Prostate gland (tissue), 2 donors: ENCODE data around the gene FRYL. TPM values are rescaled to one million over a fixed set of nuclear protein-coding genes. Genes with fewer than 3 reads are reported as not detected.

Experiments used
- DNase-seq: peaks from one replicate; pipeline ENCODE4 v3.0.0-alpha.2; 2019; ENCODE audit warnings: low spot score
- H3K27ac ChIP-seq, 2 donors: fragments of 200-600 bp; sonication (generic); 2 replicates each; pipeline ENCODE4 v1.5.1; 2017 to 2019
- H3K27me3 ChIP-seq: fragments of 200-600 bp; sonication (generic); replicated peaks from 2 replicates; pipeline ENCODE4 v1.5.1; 2019; ENCODE audit not compliant: insufficient read depth
- H3K36me3 ChIP-seq, 2 donors: fragments of 200-600 bp; sonication (generic); 1 replicate in 1 of 2; 2 replicates in 1 of 2; pipeline versions ENCODE4 v1.5.1 to v1.8.1; 2017 to 2019
- H3K4me1 ChIP-seq: fragments of 200-600 bp; sonication (generic); replicated peaks from 2 replicates; pipeline ENCODE4 v1.5.1; 2019
- H3K4me3 ChIP-seq, 2 donors: fragments of 200-600 bp; sonication (generic); 2 replicates each; pipeline ENCODE4 v1.5.1; 2017 to 2019
- H3K9me3 ChIP-seq: fragments of 200-600 bp; sonication (generic); 2 replicates; pipeline ENCODE4 v1.5.1; 2017
- CTCF ChIP-seq, 4 experiments: fragments of 200-600 bp in 2 of 4; fragments of 450-650 bp in 2 of 4; sonication (generic) in 2 of 4; IDR thresholded peaks; 1 replicate in 3 of 4; 2 replicates in 1 of 4; pipeline ENCODE4 v1.5.1; 2016 to 2019; ENCODE audit warnings: antibody characterized with exemption in 4 of 4, mild to moderate bottlenecking in 2 of 4, moderate library complexity in 2 of 4
- POLR2A ChIP-seq: fragments of 450-650 bp; IDR thresholded peaks from one replicate; pipeline ENCODE4 v1.6.1; 2016; ENCODE audit warnings: antibody characterized with exemption, mild to moderate bottlenecking
- POLR2AphosphoS5 ChIP-seq: sonication (generic); formaldehyde crosslinking; IDR thresholded peaks from one replicate; pipeline ENCODE4 v1.6.1; 2017; ENCODE audit warnings: antibody characterized with exemption
- WGBS: methylation state at CpG from one replicate; pipeline ENCODE4 v1.1.5; 2018; 5-methylcytosine and 5-hydroxymethylcytosine counted together
- intact Hi-C: fragments of 100-400 bp; cut with DNase I; formaldehyde crosslinking; loops from one replicate; pipeline ENCODE4 v1.14.2; 2022
- total RNA-seq, 2 donors: library from RNA; depleted of rRNA; stranded (reverse); fragments of >200 nt; gene quantifications; one replicate each; pipeline ENCODE4 v1.1.0, GENCODE V29; 2016

The FRYL gene
- total RNA-seq, 2 donors from 2014 or later: 40.0 to 47.6 TPM

- intact Hi-C loops: loop anchor here (2.0 kb wide), 1 partner anchor 53 kb away; the partner anchor contains the start of gene OCIAD1
- H3K27ac ChIP-seq: peak overlapping the region; percentile 8 to 95
Observed at GRCh38 chr4:48777739-48778138, 2.3 kb downstream of the FRYL start.

DNA sequence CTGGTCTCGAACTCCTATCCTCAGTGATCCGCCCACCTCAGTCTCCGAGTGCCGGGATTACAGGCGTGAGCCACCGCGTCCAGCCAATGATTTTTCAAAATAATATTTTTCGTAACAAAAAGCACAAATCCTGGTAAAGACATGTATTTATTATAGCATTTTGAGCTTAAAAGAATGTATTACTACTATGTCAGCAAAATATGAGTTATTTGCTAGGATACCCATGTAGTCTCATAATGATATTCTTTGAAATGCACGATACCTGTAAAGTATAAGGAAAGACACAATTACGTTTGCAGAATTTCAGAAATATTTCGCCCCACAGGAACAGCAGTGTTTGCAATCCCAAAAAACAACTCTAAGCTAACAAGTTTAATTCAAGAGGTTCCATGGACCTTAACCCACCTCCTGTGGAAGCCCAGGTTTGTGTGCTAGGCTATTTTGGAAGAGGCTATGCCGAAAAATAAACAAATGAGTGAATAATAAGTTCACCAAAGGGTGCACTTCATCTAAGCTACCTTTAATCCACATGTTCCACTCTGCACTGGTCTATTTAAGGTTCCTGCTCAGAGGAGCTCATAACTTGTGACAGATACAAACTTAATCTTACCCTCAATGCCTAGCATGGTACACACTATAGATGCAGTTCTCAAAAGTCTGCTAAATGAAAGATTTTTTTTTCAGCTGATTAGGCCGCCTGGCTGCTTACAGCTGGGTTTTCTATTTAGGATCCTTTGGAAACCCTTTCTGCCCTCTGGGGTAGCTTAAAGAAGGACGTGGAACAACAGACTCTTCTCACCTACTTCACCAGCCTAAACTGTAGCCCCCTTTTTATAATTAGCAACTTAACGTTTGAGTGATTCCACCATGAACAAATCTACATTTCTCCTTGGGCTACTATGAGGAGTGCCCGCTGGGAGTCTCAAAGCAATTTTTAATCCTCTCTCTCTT lies 5.0 kb downstream of the FRYL start:
- TF ChIP-seq CTCF (IDR thresholded peaks at IDR 0.05): no peak
- TF ChIP-seq POLR2AphosphoS5: no peak
- no peak for TF ChIP-seq POLR2A
- intact Hi-C loops: no loop called here
- Histone ChIP-seq H3K9me3 (no peaks in the 10 kb centered on the region), H3K4me3 (no peak overlapping the region), H3K36me3 (no peaks in the 10 kb centered on the region), H3K4me1 (no peaks in the 10 kb centered on the region), H3K27me3 (no peaks in the 10 kb centered on the region), H3K27ac (no peak overlapping the region)
- DNase-seq: no peak
- WGBS: 90% methylated on average over 16 of the region's 16 CpGs

More at GRCh38 chr4:48777739-48778138, 2.3 kb downstream of the FRYL start:
- no peaks in the 10 kb centered on the region for H3K36me3 ChIP-seq
- TF ChIP-seq POLR2AphosphoS5 (no peak), CTCF (IDR thresholded peaks at IDR 0.05) (no peak), POLR2A (no peak)
- DNase-seq: no peak
- peak overlapping the region in 1 of 2 donors; percentile 98 for H3K4me3 ChIP-seq
- H3K4me1 ChIP-seq: no peaks in the 10 kb centered on the region
- WGBS: 31% methylated on average over 10 of the region's 10 CpGs
- no peaks in the 10 kb centered on the region for H3K9me3 ChIP-seq
- H3K27me3 ChIP-seq: no peaks in the 10 kb centered on the region

DNA sequence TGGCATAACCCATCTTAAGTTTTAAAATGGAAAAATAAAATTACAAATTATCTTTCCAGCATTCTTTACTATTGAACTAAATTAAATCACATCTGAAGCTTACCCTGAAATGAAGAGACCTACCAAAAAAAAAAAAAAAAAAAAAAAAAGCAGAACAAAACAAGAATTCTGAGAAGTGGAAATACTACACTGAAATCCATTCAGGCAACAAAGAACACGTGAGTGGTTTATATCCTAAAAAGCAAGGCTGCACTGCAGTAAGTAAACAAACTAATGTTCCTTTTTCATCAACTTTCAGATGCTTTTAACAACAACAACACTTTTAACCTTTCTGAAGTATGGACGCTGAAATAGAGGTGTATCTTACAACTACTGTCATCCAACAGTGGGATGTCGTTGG lies 7.5 kb downstream of the FRYL start:
- no peaks in the 10 kb centered on the region for H3K4me1 ChIP-seq
- no peaks in the 10 kb centered on the region for H3K9me3 ChIP-seq
- no peak for DNase-seq
- H3K36me3 ChIP-seq: no peaks in the 10 kb centered on the region
- no peak overlapping the region for H3K27ac ChIP-seq
- H3K27me3 ChIP-seq: no peaks in the 10 kb centered on the region
- TF ChIP-seq POLR2AphosphoS5: no peak
- TF ChIP-seq POLR2A: no peak
- no peak for TF ChIP-seq CTCF (IDR thresholded peaks at IDR 0.05)
- H3K4me3 ChIP-seq: no peak overlapping the region
- 59% methylated on average over 3 of the region's 3 CpGs for WGBS
- intact Hi-C loops: no loop called here

DNA sequence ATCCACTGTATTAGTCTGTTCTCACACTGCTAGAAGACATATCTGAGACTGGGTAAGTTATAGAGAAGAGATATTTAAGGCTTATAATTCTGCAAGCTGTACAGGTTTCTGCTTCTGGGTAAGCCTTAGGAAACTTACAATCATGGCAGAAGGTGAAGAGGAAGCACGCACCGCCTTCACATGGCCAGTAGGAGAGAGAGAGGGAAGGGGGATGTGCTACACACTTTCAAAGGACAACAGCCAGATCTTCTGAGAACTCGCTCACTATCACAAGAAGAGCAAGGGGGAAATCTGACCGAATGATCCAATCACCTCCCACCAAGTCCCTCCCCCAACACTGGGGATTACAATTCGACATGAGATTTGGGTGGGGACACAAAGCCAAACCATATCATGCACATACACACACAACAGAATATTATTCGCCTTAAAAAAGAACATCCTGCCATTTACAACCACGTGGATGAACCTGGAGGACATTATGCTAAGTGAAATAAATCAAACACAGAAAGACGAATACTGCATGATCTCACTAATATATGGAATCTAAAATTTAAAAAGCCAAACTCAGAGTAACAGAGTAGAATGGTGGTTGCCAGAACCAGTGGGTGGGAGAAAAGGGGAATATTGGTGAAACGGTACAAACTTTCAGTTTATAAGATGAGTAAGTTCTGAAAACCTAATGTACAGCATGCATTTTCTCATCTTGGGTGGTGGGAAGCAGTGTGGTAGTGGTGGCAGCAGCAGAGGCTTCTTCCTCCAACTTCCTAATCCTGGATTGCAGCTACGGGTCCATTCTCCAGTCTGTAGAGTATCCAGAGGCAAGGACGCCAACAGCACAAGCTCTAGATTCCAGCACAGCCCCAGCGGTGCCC lies 12.8 kb downstream of the FRYL start:
- 93% methylated on average over 12 of the region's 12 CpGs for WGBS
- TF ChIP-seq POLR2AphosphoS5: no peak
- TF ChIP-seq POLR2A: no peak
- TF ChIP-seq CTCF (IDR thresholded peaks at IDR 0.05): no peak
- no peaks in the 10 kb centered on the region for H3K36me3 ChIP-seq
- DNase-seq: no peak
- no peak overlapping the region for H3K27ac ChIP-seq
- intact Hi-C loops: no loop called here
- H3K9me3 ChIP-seq: no peaks in the 10 kb centered on the region
- H3K4me1 ChIP-seq: no peaks in the 10 kb centered on the region
- H3K27me3 ChIP-seq: no peaks in the 10 kb centered on the region
- H3K4me3 ChIP-seq: no peak overlapping the region
